ENCODE results near the gene SNED1. TPM values are rescaled to one million over a fixed set of nuclear protein-coding genes. Genes with fewer than 3 reads are reported as not detected.

The SNED1 gene
- total and polyA plus RNA-seq, 8 donors = 2.0 to 106 (median 16.0) TPM

GRCh38 chr2:240990726-240991377 lies 7.6 kb upstream of the SNED1 start:
- Histone ChIP-seq H3K36me3 (no peaks in the 10 kb centered on the region), H3K4me3 (no peak overlapping the region), H3K27ac (peak overlapping the region; percentile 47 to 82 (median 75)), H3K4me1 (peaks cover 30 to 58% (median 44%) of the 10 kb centered on the region in 4 donors), H3K27me3 (peaks cover 0 to 11% (median 0%) of the 10 kb centered on the region in 3 donors), H3K9me3 (no peaks in the 10 kb centered on the region)
- WGBS, 5 donors = 77 to 96% (median 92%) methylated on average over 5 to 13 of the region's 13 CpGs
- DNase-seq = peak in 1 of 2 donors; percentile 24
- TF ChIP-seq EP300 (IDR thresholded peaks at IDR 0.05) (no peak), POLR2A (IDR thresholded peaks at IDR 0.05) (no peak), CTCF (IDR thresholded peaks at IDR 0.05) (no peak)
- intact Hi-C loops (cut with DNase I; ENCODE audit: low total_unique reads) = no loop called here

GRCh38 chr2:240991378-240992263 lies 6.8 kb upstream of the SNED1 start:
- WGBS, 5 donors = 38 to 51% (median 47%) methylated on average over 22 to 33 of the region's 33 CpGs
- H3K27me3 ChIP-seq = peaks cover 0 to 4% (median 0%) of the 10 kb centered on the region in 3 donors
- TF ChIP-seq POLR2AphosphoS5 (IDR thresholded peaks at IDR 0.05) (peak; percentile 67 to 95 (median 81)), CTCF (IDR thresholded peaks at IDR 0.05) (no peak), POLR2A (IDR thresholded peaks at IDR 0.05) (no peak), EP300 (IDR thresholded peaks at IDR 0.05) (peak; percentile 67)
- intact Hi-C loops (cut with DNase I; ENCODE audit: low total_unique reads) = no loop called here
- no peak overlapping the region for H3K4me3 ChIP-seq
- peak; percentile 84 to 90 for DNase-seq
- H3K27ac ChIP-seq = peak overlapping the region; percentile 68 to 82 (median 75)
- H3K9me3 ChIP-seq = no peaks in the 10 kb centered on the region
- H3K36me3 ChIP-seq = no peaks in the 10 kb centered on the region
- H3K4me1 ChIP-seq = peaks cover 29 to 60% (median 48%) of the 10 kb centered on the region in 4 donors

- Histone ChIP-seq H3K36me3 (no peaks in the 10 kb centered on the region), H3K27me3 (peaks cover 0 to 2% (median 0%) of the 10 kb centered on the region in 3 donors), H3K4me1 (peaks cover 31 to 60% (median 49%) of the 10 kb centered on the region in 4 donors), H3K9me3 (no peaks in the 10 kb centered on the region), H3K27ac (peak overlapping the region in 4 of 5 donors; percentile 70 to 82 (median 77)), H3K4me3 (no peak overlapping the region)
- no peak for TF ChIP-seq POLR2A (IDR thresholded peaks at IDR 0.05)
- no peak for TF ChIP-seq CTCF (IDR thresholded peaks at IDR 0.05)
- no peak for TF ChIP-seq EP300 (IDR thresholded peaks at IDR 0.05)
- no peak for TF ChIP-seq POLR2AphosphoS5 (IDR thresholded peaks at IDR 0.05)
- intact Hi-C loops (cut with DNase I; ENCODE audit: low total_unique reads) = no loop called here
- no peak for DNase-seq
- WGBS, 5 donors = 73 to 78% (median 77%) methylated on average over 10 to 20 of the region's 20 CpGs
These were observed 5.7 kb upstream of the SNED1 start for GRCh38 chr2:240992572-240993291.
